NT2/D1 (cell line): ENCODE results near the gene STX17.

Source experiments
- SUZ12 ChIP-seq: IDR thresholded peaks from 2 replicates; pipeline ENCODE4 v1.6.1; 2011; ENCODE audit not compliant: insufficient read length, insufficient read depth; ENCODE audit errors: extremely low read depth
- YY1 ChIP-seq: IDR thresholded peaks from 2 replicates; pipeline ENCODE4 v1.6.1; 2011; ENCODE audit not compliant: insufficient read length, insufficient read depth

GRCh38 chr9:100019541-100019940, 113.1 kb downstream of the STX17 start:
- TF ChIP-seq SUZ12, result no peak
- TF ChIP-seq YY1, result no peak
